A549 (cell line): Measurements from ENCODE around the gene ABCC4.
"Not testable (repeated sequence)": the region's sequence is repeated elsewhere in the genome, so short reads cannot be mapped to it uniquely, and the experiment has no call there.

Experiments used
- FOXS1 ChIP-seq: fragments of 250-450 bp; sonication (Bioruptor Pico); IDR thresholded peaks from 2 replicates; pipeline ENCODE4 v1.5.0; 2020; ENCODE audit warnings: mild to moderate bottlenecking, moderate library complexity
- GATA3 ChIP-seq: IDR thresholded peaks from 2 replicates; pipeline ENCODE4 v1.6.1; 2012; ENCODE audit warnings: borderline replicate concordance
- MAFK ChIP-seq: fragments of 450-650 bp; IDR thresholded peaks from 2 replicates; pipeline ENCODE4 v1.6.1; 2014; ENCODE audit not compliant: partially characterized antibody
- POLR2A ChIP-seq: IDR thresholded peaks from 2 replicates; pipeline ENCODE4 v1.6.1; 2012; ENCODE audit warnings: mild to moderate bottlenecking, low read length
- SMC3 ChIP-seq: fragments of >200 bp; sonication (Bioruptor Twin); formaldehyde crosslinking; IDR thresholded peaks from 3 replicates; pipeline ENCODE4 v1.6.1; 2018; ENCODE audit warnings: inconsistent platforms
- TP53 ChIP-seq: fragments of 250-450 bp; sonication (Bioruptor Pico); IDR thresholded peaks from 2 replicates; pipeline ENCODE4 v1.5.0; 2021; ENCODE audit warnings: mild to moderate bottlenecking, moderate library complexity
- TF ChIP-seq, protein P1 (sequence below): fragments of >200 bp; sonication (Bioruptor Twin); formaldehyde crosslinking; IDR thresholded peaks from 3 replicates; pipeline ENCODE4 v1.5.1; 2016
- TF ChIP-seq, protein P2 (sequence below): IDR thresholded peaks from 2 replicates; pipeline ENCODE4 v1.6.1; 2012
- TF ChIP-seq, protein P3 (sequence below): fragments of 200-600 bp; sonication (generic); IDR thresholded peaks from 2 replicates; pipeline ENCODE4 v1.6.1; 2016; ENCODE audit warnings: antibody characterized with exemption, mild to moderate bottlenecking, moderate library complexity
- TF ChIP-seq, protein P4 (sequence below): fragments of 150-350 bp; IDR thresholded peaks from 2 replicates; pipeline ENCODE4 v1.6.1; 2014; ENCODE audit warnings: low read depth, mild to moderate bottlenecking, low read length

DNA sequence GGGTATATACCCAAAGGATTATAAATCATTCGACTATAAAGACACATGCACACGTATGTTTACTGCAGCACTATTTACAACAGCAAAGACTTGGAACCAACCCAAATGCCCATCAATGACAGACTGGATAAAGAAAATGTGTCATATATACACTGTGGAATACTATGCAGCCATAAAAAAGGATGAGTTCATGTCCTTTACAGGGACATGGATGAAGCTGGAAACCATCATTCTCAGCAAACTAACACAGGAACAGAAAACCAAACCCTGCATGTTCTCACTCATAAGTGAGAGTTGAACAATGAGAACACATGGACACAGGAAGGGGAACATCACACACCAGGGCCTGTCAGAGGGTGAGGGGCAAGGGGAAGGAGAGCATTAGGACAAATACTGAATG, 102.6 kb downstream of the ABCC4 start:
- TF ChIP-seq SMC3; GATA3; POLR2A; TP53; FOXS1 (CRISPR knock-in tag); MAFK: not testable (repeated sequence)
- TF ChIP-seq, protein P1, sequence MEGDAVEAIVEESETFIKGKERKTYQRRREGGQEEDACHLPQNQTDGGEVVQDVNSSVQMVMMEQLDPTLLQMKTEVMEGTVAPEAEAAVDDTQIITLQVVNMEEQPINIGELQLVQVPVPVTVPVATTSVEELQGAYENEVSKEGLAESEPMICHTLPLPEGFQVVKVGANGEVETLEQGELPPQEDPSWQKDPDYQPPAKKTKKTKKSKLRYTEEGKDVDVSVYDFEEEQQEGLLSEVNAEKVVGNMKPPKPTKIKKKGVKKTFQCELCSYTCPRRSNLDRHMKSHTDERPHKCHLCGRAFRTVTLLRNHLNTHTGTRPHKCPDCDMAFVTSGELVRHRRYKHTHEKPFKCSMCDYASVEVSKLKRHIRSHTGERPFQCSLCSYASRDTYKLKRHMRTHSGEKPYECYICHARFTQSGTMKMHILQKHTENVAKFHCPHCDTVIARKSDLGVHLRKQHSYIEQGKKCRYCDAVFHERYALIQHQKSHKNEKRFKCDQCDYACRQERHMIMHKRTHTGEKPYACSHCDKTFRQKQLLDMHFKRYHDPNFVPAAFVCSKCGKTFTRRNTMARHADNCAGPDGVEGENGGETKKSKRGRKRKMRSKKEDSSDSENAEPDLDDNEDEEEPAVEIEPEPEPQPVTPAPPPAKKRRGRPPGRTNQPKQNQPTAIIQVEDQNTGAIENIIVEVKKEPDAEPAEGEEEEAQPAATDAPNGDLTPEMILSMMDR: not testable (repeated sequence)
- TF ChIP-seq, protein P2, sequence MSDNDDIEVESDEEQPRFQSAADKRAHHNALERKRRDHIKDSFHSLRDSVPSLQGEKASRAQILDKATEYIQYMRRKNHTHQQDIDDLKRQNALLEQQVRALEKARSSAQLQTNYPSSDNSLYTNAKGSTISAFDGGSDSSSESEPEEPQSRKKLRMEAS: not testable (repeated sequence)
- TF ChIP-seq, protein P3, sequence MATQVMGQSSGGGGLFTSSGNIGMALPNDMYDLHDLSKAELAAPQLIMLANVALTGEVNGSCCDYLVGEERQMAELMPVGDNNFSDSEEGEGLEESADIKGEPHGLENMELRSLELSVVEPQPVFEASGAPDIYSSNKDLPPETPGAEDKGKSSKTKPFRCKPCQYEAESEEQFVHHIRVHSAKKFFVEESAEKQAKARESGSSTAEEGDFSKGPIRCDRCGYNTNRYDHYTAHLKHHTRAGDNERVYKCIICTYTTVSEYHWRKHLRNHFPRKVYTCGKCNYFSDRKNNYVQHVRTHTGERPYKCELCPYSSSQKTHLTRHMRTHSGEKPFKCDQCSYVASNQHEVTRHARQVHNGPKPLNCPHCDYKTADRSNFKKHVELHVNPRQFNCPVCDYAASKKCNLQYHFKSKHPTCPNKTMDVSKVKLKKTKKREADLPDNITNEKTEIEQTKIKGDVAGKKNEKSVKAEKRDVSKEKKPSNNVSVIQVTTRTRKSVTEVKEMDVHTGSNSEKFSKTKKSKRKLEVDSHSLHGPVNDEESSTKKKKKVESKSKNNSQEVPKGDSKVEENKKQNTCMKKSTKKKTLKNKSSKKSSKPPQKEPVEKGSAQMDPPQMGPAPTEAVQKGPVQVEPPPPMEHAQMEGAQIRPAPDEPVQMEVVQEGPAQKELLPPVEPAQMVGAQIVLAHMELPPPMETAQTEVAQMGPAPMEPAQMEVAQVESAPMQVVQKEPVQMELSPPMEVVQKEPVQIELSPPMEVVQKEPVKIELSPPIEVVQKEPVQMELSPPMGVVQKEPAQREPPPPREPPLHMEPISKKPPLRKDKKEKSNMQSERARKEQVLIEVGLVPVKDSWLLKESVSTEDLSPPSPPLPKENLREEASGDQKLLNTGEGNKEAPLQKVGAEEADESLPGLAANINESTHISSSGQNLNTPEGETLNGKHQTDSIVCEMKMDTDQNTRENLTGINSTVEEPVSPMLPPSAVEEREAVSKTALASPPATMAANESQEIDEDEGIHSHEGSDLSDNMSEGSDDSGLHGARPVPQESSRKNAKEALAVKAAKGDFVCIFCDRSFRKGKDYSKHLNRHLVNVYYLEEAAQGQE: not testable (repeated sequence)
- TF ChIP-seq, protein P4, sequence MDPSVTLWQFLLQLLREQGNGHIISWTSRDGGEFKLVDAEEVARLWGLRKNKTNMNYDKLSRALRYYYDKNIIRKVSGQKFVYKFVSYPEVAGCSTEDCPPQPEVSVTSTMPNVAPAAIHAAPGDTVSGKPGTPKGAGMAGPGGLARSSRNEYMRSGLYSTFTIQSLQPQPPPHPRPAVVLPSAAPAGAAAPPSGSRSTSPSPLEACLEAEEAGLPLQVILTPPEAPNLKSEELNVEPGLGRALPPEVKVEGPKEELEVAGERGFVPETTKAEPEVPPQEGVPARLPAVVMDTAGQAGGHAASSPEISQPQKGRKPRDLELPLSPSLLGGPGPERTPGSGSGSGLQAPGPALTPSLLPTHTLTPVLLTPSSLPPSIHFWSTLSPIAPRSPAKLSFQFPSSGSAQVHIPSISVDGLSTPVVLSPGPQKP: not testable (repeated sequence)
